IPS-15b (cell line): ENCODE measurements around the gene CACNG4.

Source experiments
- H3K27me3 ChIP-seq: one replicate; pipeline ENCODE4 v1.6.1; 2013; ENCODE audit warnings: low read length; ENCODE audit not compliant: control insufficient read depth, insufficient read depth
- H3K36me3 ChIP-seq: one replicate; pipeline ENCODE4 v1.6.1; 2013; ENCODE audit warnings: low read length; ENCODE audit not compliant: control insufficient read depth, insufficient read depth
- H3K4me1 ChIP-seq: one replicate; pipeline ENCODE4 v1.6.1; 2013; ENCODE audit warnings: mild to moderate bottlenecking, low read length; ENCODE audit not compliant: control insufficient read depth, insufficient read depth
- H3K4me3 ChIP-seq: one replicate; pipeline ENCODE4 v1.5.1; 2013; ENCODE audit warnings: low read depth, low read length
- H3K9ac ChIP-seq: one replicate; pipeline ENCODE4 v1.6.1; 2013; ENCODE audit warnings: low read depth, mild to moderate bottlenecking, low read length
- H3K9me3 ChIP-seq: one replicate; pipeline ENCODE4 v1.6.1; 2013; ENCODE audit warnings: mild to moderate bottlenecking, low read length; ENCODE audit not compliant: control insufficient read depth, insufficient read depth

The CACNG4 gene

GRCh38 chr17:67015001-67015400 is 50.5 kb downstream of the CACNG4 start:
- no peak overlapping the region for H3K4me3 ChIP-seq
- H3K4me1 ChIP-seq, result no peaks in the 10 kb centered on the region
- no peaks in the 10 kb centered on the region for H3K27me3 ChIP-seq
- H3K9ac ChIP-seq, result no peak overlapping the region
- no peaks in the 10 kb centered on the region for H3K9me3 ChIP-seq
- no peaks in the 10 kb centered on the region for H3K36me3 ChIP-seq

DNA sequence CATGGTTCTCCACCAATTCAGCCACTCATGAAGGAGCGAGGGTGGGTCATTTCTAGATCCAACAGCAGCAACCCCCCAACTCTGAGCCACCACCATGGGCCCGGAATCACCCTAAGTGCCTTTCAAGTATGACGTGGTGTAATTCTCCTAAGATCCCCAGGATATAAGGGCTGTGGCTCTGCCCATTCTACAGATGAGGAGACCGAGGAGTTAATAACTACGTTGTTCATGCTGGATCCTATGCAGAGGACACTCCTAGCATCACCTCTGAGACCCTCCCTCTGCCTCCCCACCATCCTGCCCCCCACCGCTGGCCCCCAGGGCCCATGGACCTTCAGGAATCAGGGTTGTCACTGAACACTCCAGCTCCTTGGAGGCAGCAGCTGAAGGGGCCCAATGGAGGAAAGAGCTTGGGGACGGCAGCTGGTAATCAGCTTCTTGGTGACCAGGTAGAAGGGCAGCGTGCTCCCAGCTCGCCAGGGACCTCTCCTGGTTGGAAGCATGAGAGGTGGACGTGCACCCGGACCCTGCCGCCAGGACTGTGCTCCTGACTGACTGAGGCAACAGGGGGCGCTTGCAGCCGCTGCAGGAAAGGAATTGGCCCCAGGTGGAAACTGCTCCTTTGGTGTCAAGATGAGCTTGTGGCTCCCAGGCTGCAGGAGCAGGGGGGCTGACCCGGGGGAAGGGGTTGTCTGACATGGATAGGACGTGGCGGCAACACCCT is 51.7 kb downstream of the CACNG4 start:
- H3K27me3 ChIP-seq, result no peaks in the 10 kb centered on the region
- H3K9ac ChIP-seq, result no peak overlapping the region

DNA sequence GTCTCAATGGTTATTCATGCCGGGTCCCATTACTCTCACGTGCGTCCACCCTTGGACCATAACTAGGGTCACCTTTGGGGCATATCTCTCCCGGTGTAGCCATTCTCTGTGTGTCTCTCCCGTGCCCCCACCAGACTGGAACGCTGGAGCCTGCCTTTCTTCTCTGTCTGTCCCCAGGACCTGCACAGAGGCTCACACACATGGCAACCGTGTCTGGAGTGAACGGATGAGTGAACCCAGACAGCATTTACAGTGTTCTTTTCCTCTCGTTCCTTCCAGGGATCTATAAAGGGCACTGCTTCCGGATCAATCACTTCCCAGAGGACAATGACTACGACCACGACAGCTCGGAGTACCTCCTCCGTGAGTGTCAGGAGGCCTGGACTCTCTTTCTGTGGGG is 53.4 kb downstream of the CACNG4 start:
- Histone ChIP-seq H3K9ac (no peak overlapping the region), H3K27me3 (no peaks in the 10 kb centered on the region), H3K9me3 (no peaks in the 10 kb centered on the region), H3K36me3 (no peaks in the 10 kb centered on the region), H3K4me3 (no peak overlapping the region), H3K4me1 (no peaks in the 10 kb centered on the region)

More for the DNA sequence above, 51.7 kb downstream of the CACNG4 start:
- Histone ChIP-seq H3K4me3 (no peak overlapping the region), H3K9me3 (no peaks in the 10 kb centered on the region), H3K36me3 (no peaks in the 10 kb centered on the region), H3K4me1 (no peaks in the 10 kb centered on the region)

- no peaks in the 10 kb centered on the region for H3K9me3 ChIP-seq
- H3K4me1 ChIP-seq, result no peaks in the 10 kb centered on the region
- no peak overlapping the region for H3K9ac ChIP-seq
- no peaks in the 10 kb centered on the region for H3K27me3 ChIP-seq
- no peak overlapping the region for H3K4me3 ChIP-seq
- no peaks in the 10 kb centered on the region for H3K36me3 ChIP-seq
These were observed 54.2 kb downstream of the CACNG4 start for GRCh38 chr17:67018471-67019434.

GRCh38 chr17:67019809-67020208 is 55.3 kb downstream of the CACNG4 start:
- H3K4me1 ChIP-seq, result no peaks in the 10 kb centered on the region
- no peaks in the 10 kb centered on the region for H3K9me3 ChIP-seq
- no peak overlapping the region for H3K9ac ChIP-seq
- no peak overlapping the region for H3K4me3 ChIP-seq
- no peaks in the 10 kb centered on the region for H3K27me3 ChIP-seq
- H3K36me3 ChIP-seq, result no peaks in the 10 kb centered on the region

- Histone ChIP-seq H3K4me3 (no peak overlapping the region), H3K27me3 (no peaks in the 10 kb centered on the region), H3K36me3 (no peaks in the 10 kb centered on the region), H3K4me1 (no peaks in the 10 kb centered on the region), H3K9ac (no peak overlapping the region), H3K9me3 (no peaks in the 10 kb centered on the region)
These were observed 55.8 kb downstream of the CACNG4 start for GRCh38 chr17:67020293-67020766.

GRCh38 chr17:67021196-67021595 is 56.7 kb downstream of the CACNG4 start:
- no peaks in the 10 kb centered on the region for H3K27me3 ChIP-seq
- no peaks in the 10 kb centered on the region for H3K36me3 ChIP-seq
- H3K4me3 ChIP-seq, result no peak overlapping the region
- no peaks in the 10 kb centered on the region for H3K4me1 ChIP-seq
- H3K9me3 ChIP-seq, result no peaks in the 10 kb centered on the region
- H3K9ac ChIP-seq, result no peak overlapping the region

DNA sequence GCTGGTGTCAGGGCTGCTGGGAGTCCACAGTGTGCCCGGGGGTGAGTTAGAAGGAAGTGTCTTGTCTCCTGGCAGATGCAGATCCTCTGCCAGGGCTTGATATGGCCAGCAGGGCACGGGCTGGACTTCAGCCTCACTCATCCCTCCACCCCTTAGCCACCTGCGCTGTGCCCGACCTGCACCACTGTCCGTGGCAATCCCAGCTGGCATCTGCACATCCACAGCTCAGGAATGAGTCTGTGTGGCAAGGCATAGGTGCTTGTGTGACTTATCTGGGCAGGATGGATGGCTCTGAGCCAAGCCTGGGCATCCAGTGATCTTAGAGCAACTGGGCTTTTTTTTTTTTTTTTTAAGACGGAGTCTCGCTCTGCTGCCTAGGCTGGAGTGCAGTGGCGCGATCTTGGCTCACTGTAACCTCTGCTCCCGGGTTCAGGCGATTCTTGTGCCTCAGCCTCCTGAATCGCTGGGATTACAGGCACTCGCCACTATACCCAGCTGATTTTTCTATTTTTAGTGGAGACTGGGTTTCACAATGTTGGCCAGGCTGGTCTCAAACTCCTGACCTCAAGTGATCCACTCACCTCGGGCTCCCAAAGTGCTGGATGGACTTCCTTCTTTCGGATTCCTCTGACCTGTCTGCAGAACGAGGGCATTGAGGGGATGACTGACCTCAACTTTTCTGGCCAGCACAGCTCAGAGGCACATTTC is 57.4 kb downstream of the CACNG4 start:
- H3K9me3 ChIP-seq, result no peaks in the 10 kb centered on the region
- H3K36me3 ChIP-seq, result no peaks in the 10 kb centered on the region
- no peaks in the 10 kb centered on the region for H3K4me1 ChIP-seq
- H3K27me3 ChIP-seq, result no peaks in the 10 kb centered on the region
- H3K4me3 ChIP-seq, result no peak overlapping the region
- no peak overlapping the region for H3K9ac ChIP-seq

DNA sequence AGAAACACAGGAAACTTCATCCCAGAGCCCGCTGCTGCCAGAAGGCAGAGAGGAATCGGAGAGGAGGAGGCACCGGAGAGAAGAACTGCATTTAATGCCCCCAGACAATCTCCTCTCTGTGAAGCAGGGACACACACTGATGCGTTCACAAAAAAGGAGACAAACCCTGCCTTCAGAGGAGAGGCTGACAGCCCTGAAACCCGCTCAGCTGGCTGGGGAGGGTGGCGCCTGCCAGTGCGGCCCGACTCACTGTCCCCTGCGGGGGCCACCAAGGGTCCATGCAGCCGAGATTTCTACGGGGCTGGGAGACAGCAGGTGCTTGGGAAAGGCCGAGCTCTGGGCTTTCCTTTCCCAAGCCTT is 57.9 kb downstream of the CACNG4 start:
- H3K4me1 ChIP-seq, result no peaks in the 10 kb centered on the region
- no peak overlapping the region for H3K4me3 ChIP-seq
- no peaks in the 10 kb centered on the region for H3K9me3 ChIP-seq
- no peaks in the 10 kb centered on the region for H3K27me3 ChIP-seq
- H3K36me3 ChIP-seq, result no peaks in the 10 kb centered on the region
- H3K9ac ChIP-seq, result no peak overlapping the region

DNA sequence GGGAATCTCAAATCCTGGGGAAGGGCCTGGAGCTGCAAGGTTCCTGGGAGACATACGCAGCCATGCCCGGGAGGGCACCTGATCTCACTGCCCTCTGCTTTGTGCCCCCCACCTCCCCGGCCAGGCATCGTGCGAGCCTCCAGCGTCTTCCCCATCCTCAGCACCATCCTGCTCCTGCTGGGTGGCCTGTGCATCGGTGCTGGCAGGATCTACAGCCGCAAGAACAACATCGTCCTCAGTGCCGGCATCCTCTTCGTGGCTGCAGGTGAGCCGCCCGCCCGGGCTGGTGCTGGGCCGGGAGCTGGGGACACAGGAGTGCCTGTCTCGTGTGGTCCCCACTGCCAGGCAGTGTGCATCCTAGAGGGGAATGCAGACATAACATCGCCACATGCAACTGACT is 60.2 kb downstream of the CACNG4 start:
- no peaks in the 10 kb centered on the region for H3K4me1 ChIP-seq
- no peak overlapping the region for H3K4me3 ChIP-seq
- no peaks in the 10 kb centered on the region for H3K27me3 ChIP-seq
- no peak overlapping the region for H3K9ac ChIP-seq
- H3K9me3 ChIP-seq, result no peaks in the 10 kb centered on the region
- no peaks in the 10 kb centered on the region for H3K36me3 ChIP-seq

DNA sequence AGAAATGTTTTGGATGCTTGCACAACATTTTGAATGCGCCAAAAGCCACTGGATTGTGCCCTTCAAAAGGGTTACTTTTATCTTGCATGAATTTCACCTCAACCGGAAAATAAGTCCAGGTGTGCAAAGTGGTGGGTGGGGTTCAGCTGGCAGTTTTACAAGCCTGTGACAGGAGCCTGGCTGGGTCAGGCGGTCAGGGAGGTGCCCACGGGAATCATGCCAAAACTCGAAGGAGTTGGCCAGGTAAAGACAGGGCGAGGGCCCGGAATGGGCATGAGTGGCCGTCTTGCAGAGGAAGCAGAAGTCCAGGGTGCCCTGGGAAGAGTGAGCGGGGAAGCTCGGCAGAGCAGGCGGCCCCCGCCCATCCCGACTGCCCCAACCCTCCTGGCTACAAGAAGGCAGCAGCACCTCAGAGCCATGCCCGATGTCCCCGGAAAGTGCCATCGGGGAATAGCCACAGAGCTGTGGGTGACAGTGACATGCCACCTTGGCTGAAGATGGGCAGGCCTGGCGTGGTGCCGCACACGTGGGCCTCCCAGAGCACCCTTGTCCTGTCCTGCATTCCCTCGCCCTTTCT is 60.8 kb downstream of the CACNG4 start:
- Histone ChIP-seq H3K27me3 (no peaks in the 10 kb centered on the region), H3K4me1 (no peaks in the 10 kb centered on the region), H3K9ac (no peak overlapping the region), H3K4me3 (no peak overlapping the region), H3K36me3 (no peaks in the 10 kb centered on the region), H3K9me3 (no peaks in the 10 kb centered on the region)
